ENCODE measurements around the gene APOLD1.
"Not testable (repeated sequence)": the region's sequence is repeated elsewhere in the genome, so short reads cannot be mapped to it uniquely, and the experiment has no call there.

The APOLD1 gene

GRCh38 chr12:12784116-12784515 lies 1.3 kb upstream of the APOLD1 start:
- in situ Hi-C loops (cut with HindIII; ENCODE audit: low sequenced_read_pairs): no loop called here

- in situ Hi-C loops (cut with HindIII; ENCODE audit: low sequenced_read_pairs): no loop called here
Measured at GRCh38 chr12:12786351-12786705, 869 bp downstream of the APOLD1 start.

GRCh38 chr12:12786706-12787601 lies 1.5 kb downstream of the APOLD1 start:
- in situ Hi-C loops (cut with HindIII; ENCODE audit: low sequenced_read_pairs): no loop called here

GRCh38 chr12:12788131-12788530 lies 2.7 kb downstream of the APOLD1 start:
- in situ Hi-C loops (cut with HindIII; ENCODE audit: low sequenced_read_pairs): no loop called here

- in situ Hi-C loops (cut with HindIII; ENCODE audit: low sequenced_read_pairs): no loop called here
Measured at GRCh38 chr12:12788675-12789368, 3.4 kb downstream of the APOLD1 start.

- in situ Hi-C loops (cut with HindIII; ENCODE audit: low sequenced_read_pairs): no loop called here
Measured at GRCh38 chr12:12790956-12791355, 5.5 kb downstream of the APOLD1 start.

GRCh38 chr12:12791756-12792369 lies 6.4 kb downstream of the APOLD1 start:
- in situ Hi-C loops (cut with HindIII; ENCODE audit: low sequenced_read_pairs): no loop called here

- in situ Hi-C loops (cut with HindIII; ENCODE audit: low sequenced_read_pairs): no loop called here
Measured at GRCh38 chr12:12792421-12792820, 7.0 kb downstream of the APOLD1 start.

GRCh38 chr12:12794686-12795085 lies 9.2 kb downstream of the APOLD1 start:
- in situ Hi-C loops (cut with HindIII; ENCODE audit: low sequenced_read_pairs): no loop called here

GRCh38 chr12:12796171-12796570 lies 10.7 kb downstream of the APOLD1 start:
- in situ Hi-C loops (cut with HindIII; ENCODE audit: low sequenced_read_pairs): no loop called here

GRCh38 chr12:12796928-12797793 lies 11.7 kb downstream of the APOLD1 start:
- in situ Hi-C loops (cut with HindIII; ENCODE audit: low sequenced_read_pairs): no loop called here

- in situ Hi-C loops (cut with HindIII; ENCODE audit: low sequenced_read_pairs): no loop called here
Measured at GRCh38 chr12:12797794-12798152, 12.3 kb downstream of the APOLD1 start.

- in situ Hi-C loops (cut with HindIII; ENCODE audit: low sequenced_read_pairs): no loop called here
Measured at GRCh38 chr12:12798480-12798879, 13.0 kb downstream of the APOLD1 start.

GRCh38 chr12:12799163-12799920 lies 13.9 kb downstream of the APOLD1 start:
- in situ Hi-C loops (cut with HindIII; ENCODE audit: low sequenced_read_pairs): no loop called here

- in situ Hi-C loops (cut with HindIII; ENCODE audit: low sequenced_read_pairs): no loop called here
Measured at GRCh38 chr12:12800406-12801180, 15.1 kb downstream of the APOLD1 start.

- in situ Hi-C loops (cut with HindIII; ENCODE audit: low sequenced_read_pairs): not testable (repeated sequence)
Measured at GRCh38 chr12:12801656-12802055, 16.2 kb downstream of the APOLD1 start.

- in situ Hi-C loops (cut with HindIII; ENCODE audit: low sequenced_read_pairs): no loop called here
Measured at GRCh38 chr12:12803186-12803585, 17.7 kb downstream of the APOLD1 start.

- in situ Hi-C loops (cut with HindIII; ENCODE audit: low sequenced_read_pairs): no loop called here
Measured at GRCh38 chr12:12804011-12804410, 18.6 kb downstream of the APOLD1 start.

- in situ Hi-C loops (cut with HindIII; ENCODE audit: low sequenced_read_pairs): no loop called here
Measured at GRCh38 chr12:12804432-12804886, 19.0 kb downstream of the APOLD1 start.

All from DLD1 (cell line).